Breast epithelium (tissue), 3 donors: ENCODE measurements around the gene TMEM120A.

Source experiments
- CTCF ChIP-seq, 3 donors: fragments of 450-650 bp; IDR thresholded peaks; one replicate each; pipeline ENCODE4 v1.5.1; 2016 to 2017; ENCODE audit warnings: antibody characterized with exemption in 3 of 3, mild to moderate bottlenecking in 3 of 3, moderate library complexity in 3 of 3
- POLR2A ChIP-seq: fragments of 450-650 bp; IDR thresholded peaks from one replicate; pipeline ENCODE4 v1.6.1; 2016; ENCODE audit warnings: antibody characterized with exemption, mild to moderate bottlenecking, moderate library complexity

- TF ChIP-seq POLR2A (no peak), CTCF (IDR thresholded peaks at IDR 0.05) (no peak)
Measured at GRCh38 chr7:75962607-75963380, 31.6 kb downstream of the TMEM120A start.
